Small intestine (tissue), 7 donors: ENCODE measurements around the gene GCA. TPM values are rescaled to one million over a fixed set of nuclear protein-coding genes. Genes with fewer than 3 reads are reported as not detected.

Experiments used
- DNase-seq, 2 donors: peaks; one replicate each; pipeline versions ENCODE4 v3.0.0 to v3.0.0-alpha.2; 2013
- FAIRE-seq: peaks from 2 replicates; lab custom pipeline; 2012; peaks lifted over from hg19 to GRCh38; lab: Jason Lieb, UNC
- H3K27ac ChIP-seq, 3 donors: one replicate each; pipeline ENCODE4 v1.5.1; 2013; ENCODE audit warnings: low read length in 2 of 3, mild to moderate bottlenecking in 2 of 3, control low read depth in 1 of 3, inconsistent platforms in 1 of 3, low read depth in 1 of 3, moderate library complexity in 1 of 3
- H3K27me3 ChIP-seq, 3 donors: one replicate each; pipeline ENCODE4 v1.6.1; 2013; ENCODE audit warnings: low read length in 3 of 3, inconsistent platforms in 1 of 3; ENCODE audit not compliant: control insufficient read depth in 3 of 3, insufficient read depth in 3 of 3
- H3K36me3 ChIP-seq, 3 donors: one replicate each; pipeline ENCODE4 v1.6.1; 2013; ENCODE audit warnings: low read length in 3 of 3, inconsistent platforms in 1 of 3, low read depth in 1 of 3, mild to moderate bottlenecking in 1 of 3, moderate library complexity in 1 of 3; ENCODE audit not compliant: control insufficient read depth in 3 of 3, insufficient read depth in 2 of 3
- H3K4me1 ChIP-seq, 3 donors: one replicate each; pipeline ENCODE4 v1.6.1; 2013; ENCODE audit warnings: low read length in 2 of 3, inconsistent platforms in 1 of 3, low read depth in 1 of 3, mild to moderate bottlenecking in 1 of 3, moderate library complexity in 1 of 3; ENCODE audit not compliant: control insufficient read depth in 3 of 3, insufficient read depth in 2 of 3
- H3K4me3 ChIP-seq, 3 donors: one replicate each; pipeline ENCODE4 v1.5.1; 2013; ENCODE audit warnings: low read length in 3 of 3, control low read depth in 1 of 3, inconsistent platforms in 1 of 3, low read depth in 1 of 3, mild to moderate bottlenecking in 1 of 3, moderate library complexity in 1 of 3
- H3K9me3 ChIP-seq, 2 donors: one replicate each; pipeline ENCODE4 v1.6.1; 2013; ENCODE audit warnings: low read depth in 1 of 2, low read length in 1 of 2; ENCODE audit not compliant: control insufficient read depth in 2 of 2, insufficient read depth in 1 of 2
- WGBS, 3 donors: extraction: QIAGEN DNeasy Blood & Tissue Kit; methylation state at CpG; one replicate each; pipeline ENCODE4 v1.1.7; 2013; 5-methylcytosine and 5-hydroxymethylcytosine counted together
- polyA plus RNA-seq, 4 donors: library from polyadenylated mRNA; stranded (reverse) in 3 of 4; unstranded in 1 of 4; fragments of 200-250 nt in 3 of 4; fragments of 120-200 nt in 1 of 4; gene quantifications; one replicate each; pipeline versions ENCODE4 v1.2.1 to v1.2.3, GENCODE V29; 2013
- donor health status: healthy with polysubstance abuse.
- donor health status: control.
- donor health status: control.
- donor health status: Bipolar disorder and iron deficiency.
- donor health status: healthy.

The GCA gene
- polyA plus RNA-seq, 4 donors: 16.1 to 36.9 (median 24.1) TPM

- WGBS, 3 donors: 26 to 48% (median 48%) methylated on average over 1 of the region's 1 CpG
- H3K27me3 ChIP-seq: no peaks in the 10 kb centered on the region
- H3K27ac ChIP-seq: no peak overlapping the region
- H3K4me1 ChIP-seq: peaks cover 10 to 17% (median 12%) of the 10 kb centered on the region in 3 donors
- no peak overlapping the region for H3K4me3 ChIP-seq
- DNase-seq: no peak
- H3K9me3 ChIP-seq: no peaks in the 10 kb centered on the region
- no peaks in the 10 kb centered on the region for H3K36me3 ChIP-seq
- FAIRE-seq: no peak
Observed at GRCh38 chr2:162320864-162321517, 22.9 kb upstream of the GCA start.

- Histone ChIP-seq H3K4me1 (peaks cover 4 to 14% (median 12%) of the 10 kb centered on the region in 3 donors), H3K27me3 (no peaks in the 10 kb centered on the region), H3K9me3 (peaks cover 0 to 15% of the 10 kb centered on the region in 2 donors), H3K4me3 (no peak overlapping the region), H3K36me3 (no peaks in the 10 kb centered on the region), H3K27ac (peak overlapping the region in 2 of 3 donors; percentile 34 to 42)
- DNase-seq (peak; percentile 36 to 54), FAIRE-seq (no peak)
- 13 to 65% (median 38%) methylated on average over 1 of the region's 1 CpG for WGBS, 3 donors
Observed at GRCh38 chr2:162324953-162325352, 19.0 kb upstream of the GCA start.

GRCh38 chr2:162327134-162327769 lies 16.7 kb upstream of the GCA start:
- Histone ChIP-seq H3K4me3 (no peak overlapping the region), H3K27me3 (no peaks in the 10 kb centered on the region), H3K4me1 (peaks cover 0 to 14% (median 12%) of the 10 kb centered on the region in 3 donors), H3K36me3 (no peaks in the 10 kb centered on the region), H3K27ac (no peak overlapping the region), H3K9me3 (peaks cover 0 to 15% of the 10 kb centered on the region in 2 donors)
- no peak for DNase-seq
- no peak for FAIRE-seq
- WGBS, 3 donors: 60 to 72% (median 65%) methylated on average over 5 of the region's 5 CpGs

- no peak for FAIRE-seq
- 95 to 97% (median 95%) methylated on average over 15 of the region's 15 CpGs for WGBS, 3 donors
Observed at GRCh38 chr2:162327806-162328205, 16.1 kb upstream of the GCA start.

GRCh38 chr2:162328424-162329157 lies 15.3 kb upstream of the GCA start:
- H3K4me1 ChIP-seq: peaks cover 0 to 14% (median 12%) of the 10 kb centered on the region in 3 donors
- H3K9me3 ChIP-seq: peaks cover 0 to 15% of the 10 kb centered on the region in 2 donors
- WGBS, 3 donors: 82 to 90% (median 88%) methylated on average over 12 of the region's 12 CpGs
- DNase-seq (no peak), FAIRE-seq (no peak)
- H3K27me3 ChIP-seq: no peaks in the 10 kb centered on the region
- no peak overlapping the region for H3K27ac ChIP-seq
- H3K4me3 ChIP-seq: no peak overlapping the region
- H3K36me3 ChIP-seq: no peaks in the 10 kb centered on the region

More at GRCh38 chr2:162327806-162328205, 16.1 kb upstream of the GCA start:
- Histone ChIP-seq H3K27ac (no peak overlapping the region), H3K36me3 (no peaks in the 10 kb centered on the region), H3K4me1 (peaks cover 0 to 14% (median 12%) of the 10 kb centered on the region in 3 donors), H3K4me3 (no peak overlapping the region), H3K9me3 (peaks cover 0 to 15% of the 10 kb centered on the region in 2 donors), H3K27me3 (no peaks in the 10 kb centered on the region)
- no peak for DNase-seq

- no peaks in the 10 kb centered on the region for H3K27me3 ChIP-seq
- no peak overlapping the region for H3K4me3 ChIP-seq
- no peak overlapping the region for H3K27ac ChIP-seq
- DNase-seq (no peak), FAIRE-seq (no peak)
- 96 to 100% (median 100%) methylated on average over 1 of the region's 1 CpG for WGBS, 3 donors
- no peaks in the 10 kb centered on the region for H3K36me3 ChIP-seq
- H3K9me3 ChIP-seq: peaks cover 0 to 15% of the 10 kb centered on the region in 2 donors
- peaks cover 0 to 3% (median 2%) of the 10 kb centered on the region in 3 donors for H3K4me1 ChIP-seq
Observed at GRCh38 chr2:162330881-162331280, 13.1 kb upstream of the GCA start.

- DNase-seq (peak; percentile 56 to 64), FAIRE-seq (no peak)
- Histone ChIP-seq H3K4me1 (peaks cover 0 to 2% (median 0%) of the 10 kb centered on the region in 3 donors), H3K4me3 (no peak overlapping the region), H3K27ac (no peak overlapping the region), H3K9me3 (no peaks in the 10 kb centered on the region), H3K27me3 (no peaks in the 10 kb centered on the region), H3K36me3 (no peaks in the 10 kb centered on the region)
- 9 to 19% (median 18%) methylated on average over 3 of the region's 3 CpGs for WGBS, 3 donors
Observed at GRCh38 chr2:162333968-162334367, 10.0 kb upstream of the GCA start.

GRCh38 chr2:162337868-162338267 lies 6.1 kb upstream of the GCA start:
- H3K27ac ChIP-seq: no peak overlapping the region
- no peak overlapping the region for H3K4me3 ChIP-seq
- 82 to 92% (median 84%) methylated on average over 2 of the region's 2 CpGs for WGBS, 3 donors
- no peaks in the 10 kb centered on the region for H3K9me3 ChIP-seq
- no peaks in the 10 kb centered on the region for H3K27me3 ChIP-seq
- DNase-seq (no peak), FAIRE-seq (no peak)
- peaks cover 0 to 2% (median 0%) of the 10 kb centered on the region in 3 donors for H3K4me1 ChIP-seq
- no peaks in the 10 kb centered on the region for H3K36me3 ChIP-seq
